ENCODE results near the gene OR6P1.

The OR6P1 gene

DNA sequence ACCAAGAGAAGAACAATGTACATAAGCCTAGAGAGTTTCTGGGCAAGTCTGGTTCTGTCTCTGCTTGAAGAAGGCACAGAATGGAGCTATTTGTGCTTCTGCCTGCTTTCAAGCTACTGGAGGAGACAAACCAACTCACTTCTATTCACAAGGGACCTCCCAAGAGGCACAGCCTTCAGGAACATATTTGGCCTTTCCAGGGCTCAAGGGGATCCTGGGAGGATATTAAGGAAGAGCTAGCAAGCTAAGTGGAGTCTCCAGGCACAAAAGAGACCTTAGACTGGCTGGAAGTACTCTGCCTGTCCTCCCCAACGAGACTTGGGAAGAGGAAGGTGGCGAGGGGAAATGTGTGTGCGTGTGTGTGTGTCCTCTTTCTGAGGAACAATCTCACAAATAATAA is 16.0 kb downstream of the OR6P1 start, which contains the start of gene OR6Y1:
Gene OR6Y1 (minus strand): TSS at position 54 of the 400 bp plus-strand sequence. CDS start 6,300 bp downstream, outside the sequence.
- no peak within 1 kb of the TSS for H3K4me3 ChIP-seq (ENCODE audit: low read depth, low read length)
- TF ChIP-seq, protein P1, sequence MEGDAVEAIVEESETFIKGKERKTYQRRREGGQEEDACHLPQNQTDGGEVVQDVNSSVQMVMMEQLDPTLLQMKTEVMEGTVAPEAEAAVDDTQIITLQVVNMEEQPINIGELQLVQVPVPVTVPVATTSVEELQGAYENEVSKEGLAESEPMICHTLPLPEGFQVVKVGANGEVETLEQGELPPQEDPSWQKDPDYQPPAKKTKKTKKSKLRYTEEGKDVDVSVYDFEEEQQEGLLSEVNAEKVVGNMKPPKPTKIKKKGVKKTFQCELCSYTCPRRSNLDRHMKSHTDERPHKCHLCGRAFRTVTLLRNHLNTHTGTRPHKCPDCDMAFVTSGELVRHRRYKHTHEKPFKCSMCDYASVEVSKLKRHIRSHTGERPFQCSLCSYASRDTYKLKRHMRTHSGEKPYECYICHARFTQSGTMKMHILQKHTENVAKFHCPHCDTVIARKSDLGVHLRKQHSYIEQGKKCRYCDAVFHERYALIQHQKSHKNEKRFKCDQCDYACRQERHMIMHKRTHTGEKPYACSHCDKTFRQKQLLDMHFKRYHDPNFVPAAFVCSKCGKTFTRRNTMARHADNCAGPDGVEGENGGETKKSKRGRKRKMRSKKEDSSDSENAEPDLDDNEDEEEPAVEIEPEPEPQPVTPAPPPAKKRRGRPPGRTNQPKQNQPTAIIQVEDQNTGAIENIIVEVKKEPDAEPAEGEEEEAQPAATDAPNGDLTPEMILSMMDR (IDR thresholded peaks at IDR 0.05; ENCODE audit: borderline replicate concordance, insufficient read depth, low read depth, low read length) = no peak

DNA sequence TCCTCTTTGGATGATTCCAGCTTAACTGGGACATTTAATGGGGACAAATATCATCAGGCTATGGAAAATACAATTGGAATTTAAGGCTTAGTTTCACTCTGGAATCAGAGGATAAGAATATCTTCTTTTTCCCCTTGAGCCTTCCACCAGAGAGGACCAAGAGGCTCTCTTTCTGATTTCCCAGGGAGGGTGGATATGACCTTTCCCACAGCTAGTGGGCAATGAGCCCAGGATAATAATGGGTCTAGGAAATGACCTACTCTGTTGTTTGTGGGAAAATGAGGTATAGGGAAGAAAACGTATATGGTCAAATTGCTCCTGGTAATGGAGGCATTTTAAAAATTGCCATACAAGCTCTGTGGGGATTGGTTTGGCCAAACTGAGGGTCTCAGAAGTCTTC is 18.1 kb downstream of the OR6P1 start:
- H3K4me3 ChIP-seq (ENCODE audit: low read depth, low read length) = no peak overlapping the region
- TF ChIP-seq, protein P1 (IDR thresholded peaks at IDR 0.05; ENCODE audit: borderline replicate concordance, insufficient read depth, low read depth, low read length) = no peak

DNA sequence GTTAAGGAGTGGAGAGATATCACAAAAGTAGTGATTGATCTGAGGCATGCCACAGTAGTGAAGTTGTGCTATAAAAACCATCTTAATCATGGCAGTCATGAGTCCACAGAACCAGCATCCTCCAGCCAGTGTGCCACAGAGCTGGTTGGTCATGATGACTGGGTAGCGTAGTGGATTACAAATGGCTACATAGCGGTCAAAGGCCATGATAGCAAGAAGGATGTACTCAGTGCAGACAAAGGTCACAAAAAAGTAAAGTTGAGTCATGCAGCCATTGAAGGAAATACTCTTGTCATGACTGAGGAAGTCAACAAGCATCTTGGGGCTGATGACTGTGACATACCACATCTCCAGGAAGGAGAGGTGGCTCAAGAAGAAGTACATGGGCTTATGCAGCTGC is 22.8 kb downstream of the OR6P1 start:
- no peak overlapping the region for H3K4me3 ChIP-seq (ENCODE audit: low read depth, low read length)
- TF ChIP-seq, protein P1 (IDR thresholded peaks at IDR 0.05; ENCODE audit: borderline replicate concordance, insufficient read depth, low read depth, low read length) = no peak

DNA sequence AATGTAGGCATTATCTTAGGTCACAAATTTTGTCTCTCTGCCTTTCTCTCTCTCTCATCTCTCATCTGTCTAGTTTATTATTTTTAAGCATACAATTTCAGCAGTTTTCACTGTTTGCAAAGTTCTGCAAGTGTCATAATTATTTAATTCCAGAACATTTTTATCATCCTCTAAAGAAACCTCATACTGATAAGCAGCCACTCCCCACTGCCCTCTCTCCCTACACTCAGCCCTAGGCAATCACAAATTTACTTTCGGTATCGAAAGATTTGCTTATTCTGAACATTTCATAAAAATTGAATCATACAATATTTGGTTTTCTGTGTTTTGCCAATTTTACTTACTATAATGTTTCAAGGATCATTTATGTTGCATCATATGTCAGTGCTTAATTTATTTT is 32.8 kb downstream of the OR6P1 start:
- TF ChIP-seq, protein P1 (IDR thresholded peaks at IDR 0.05; ENCODE audit: borderline replicate concordance, insufficient read depth, low read depth, low read length) = no peak
- no peak overlapping the region for H3K4me3 ChIP-seq (ENCODE audit: low read depth, low read length)

DNA sequence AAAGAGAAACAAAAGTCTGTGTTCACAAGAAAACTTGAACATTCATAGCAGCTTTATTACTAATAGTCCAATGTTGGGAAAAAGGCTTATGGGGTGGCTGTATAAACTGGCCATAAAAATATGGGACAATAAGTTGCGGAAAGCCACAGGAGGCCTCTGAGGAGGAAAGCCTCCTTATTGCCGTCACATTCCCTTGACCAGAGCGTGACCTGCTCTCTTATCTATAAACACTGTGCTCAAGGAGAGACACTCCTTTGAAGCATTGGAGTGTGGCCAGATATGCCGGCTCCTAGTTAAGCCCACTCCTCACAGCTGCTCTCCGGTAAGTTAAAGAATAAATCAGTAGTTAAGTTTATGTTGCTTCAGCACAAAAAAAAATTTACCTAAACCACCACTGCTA is 35.9 kb downstream of the OR6P1 start:
- H3K4me3 ChIP-seq (ENCODE audit: low read depth, low read length) = no peak overlapping the region
- TF ChIP-seq, protein P1 (IDR thresholded peaks at IDR 0.05; ENCODE audit: borderline replicate concordance, insufficient read depth, low read depth, low read length) = no peak

DNA sequence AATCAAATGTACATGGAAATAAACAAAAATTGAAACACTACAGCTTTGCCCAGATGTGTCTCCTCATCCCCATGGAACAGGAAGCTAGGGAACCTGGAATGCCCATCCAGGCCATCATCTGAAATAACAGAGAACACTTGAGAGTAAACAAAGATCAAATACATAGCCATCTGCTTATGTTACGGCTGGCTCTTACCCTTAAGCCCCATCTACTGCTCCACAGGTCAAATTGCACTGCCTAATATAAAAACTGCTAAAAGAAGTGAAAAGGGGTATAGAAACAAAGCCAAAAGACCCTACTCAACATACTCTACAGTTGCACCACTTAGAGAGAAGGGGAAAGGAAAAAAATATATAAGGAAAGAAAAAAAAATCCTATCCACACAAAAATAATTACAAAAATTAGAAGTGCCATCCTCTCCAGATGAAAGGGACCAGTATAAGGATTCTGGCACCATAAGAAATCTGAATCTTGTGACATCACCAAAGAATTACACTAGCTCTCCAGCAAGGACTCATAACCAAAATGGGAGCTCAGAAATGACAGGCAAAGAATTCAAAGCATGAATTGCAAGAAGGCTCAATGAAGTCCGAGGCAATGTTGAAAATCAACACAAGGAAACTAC is 43.1 kb downstream of the OR6P1 start:
- TF ChIP-seq, protein P1 (IDR thresholded peaks at IDR 0.05; ENCODE audit: borderline replicate concordance, insufficient read depth, low read depth, low read length) = no peak
- H3K4me3 ChIP-seq (ENCODE audit: low read depth, low read length) = no peak overlapping the region

DNA sequence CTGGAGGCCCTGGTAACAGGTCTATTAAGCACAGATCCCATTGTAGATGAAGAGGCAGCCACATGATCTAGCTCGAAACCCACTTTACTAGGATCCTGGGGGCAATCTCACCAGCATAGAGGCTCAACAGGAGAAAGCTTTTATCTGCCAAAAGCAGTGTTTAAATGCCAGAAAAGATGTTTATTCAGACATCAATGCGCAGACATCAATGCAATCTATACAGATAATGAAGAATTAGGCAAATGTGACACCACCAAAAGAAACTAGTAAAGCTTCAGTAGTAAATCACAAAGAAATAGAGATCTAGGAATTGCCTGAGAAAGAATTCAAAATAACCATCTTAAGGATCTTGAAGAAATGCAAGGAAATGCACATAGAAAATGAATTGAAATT is 48.7 kb downstream of the OR6P1 start:
- no peak overlapping the region for H3K4me3 ChIP-seq (ENCODE audit: low read depth, low read length)
- TF ChIP-seq, protein P1 (IDR thresholded peaks at IDR 0.05; ENCODE audit: borderline replicate concordance, insufficient read depth, low read depth, low read length) = no peak

Measured in GM12875 (cell line).